ENCODE data around the gene FILIP1L.
"Not testable (repeated sequence)": the region's sequence is repeated elsewhere in the genome, so short reads cannot be mapped to it uniquely, and the experiment has no call there.

FILIP1L gene

GRCh38 chr3:100098784-100099070, 15.6 kb downstream of the FILIP1L start:
- H3K27ac ChIP-seq: peak overlapping the region; percentile 68
- no peak for TF ChIP-seq CTCF (conservative IDR thresholded peaks at IDR 0.05)

GRCh38 chr3:100097919-100098783, 16.1 kb downstream of the FILIP1L start:
- peak overlapping the region; percentile 68 for H3K27ac ChIP-seq
- TF ChIP-seq CTCF (conservative IDR thresholded peaks at IDR 0.05): no peak

- peak overlapping the region; percentile 68 for H3K27ac ChIP-seq
- no peak for TF ChIP-seq CTCF (conservative IDR thresholded peaks at IDR 0.05)
Measured at GRCh38 chr3:100096866-100097265, 17.4 kb downstream of the FILIP1L start.

- H3K27ac ChIP-seq: not testable (repeated sequence)
Measured at GRCh38 chr3:100096286-100096685, 18.0 kb downstream of the FILIP1L start.

- H3K27ac ChIP-seq: no peak overlapping the region
- TF ChIP-seq CTCF (conservative IDR thresholded peaks at IDR 0.05): no peak
Measured at GRCh38 chr3:100093831-100094230, 20.5 kb downstream of the FILIP1L start.

GRCh38 chr3:100090669-100091005, 23.7 kb downstream of the FILIP1L start:
- 0 out of 2 replicates have a peak, but pooled peaks have one; percentile 15 for TF ChIP-seq CTCF (conservative IDR thresholded peaks at IDR 0.05)
- no peak overlapping the region for H3K27ac ChIP-seq

- peak; percentile 51 for TF ChIP-seq CTCF (conservative IDR thresholded peaks at IDR 0.05)
- H3K27ac ChIP-seq: no peak overlapping the region
Measured at GRCh38 chr3:100089812-100090668, 24.3 kb downstream of the FILIP1L start.

Data from VCaP (cell line).